Muscle of leg (tissue), 16 donors: Measurements from ENCODE around the gene DNAH6. TPM values are rescaled to one million over a fixed set of nuclear protein-coding genes. Genes with fewer than 3 reads are reported as not detected.
"Not testable (repeated sequence)": the region's sequence is repeated elsewhere in the genome, so short reads cannot be mapped to it uniquely, and the experiment has no call there.

Source experiments
- DNase-seq: peaks from one replicate; pipeline ENCODE4 v3.0.0; 2013
- H3K27ac ChIP-seq: one replicate; pipeline ENCODE4 v1.5.1; 2013; ENCODE audit warnings: mild to moderate bottlenecking, low read length, control low read depth
- H3K27me3 ChIP-seq: one replicate; pipeline ENCODE4 v1.6.1; 2013; ENCODE audit warnings: low read length; ENCODE audit not compliant: control insufficient read depth, insufficient read depth
- H3K36me3 ChIP-seq: one replicate; pipeline ENCODE4 v1.6.1; 2013; ENCODE audit warnings: low read length; ENCODE audit not compliant: control insufficient read depth, insufficient read depth
- H3K4me1 ChIP-seq: one replicate; pipeline ENCODE4 v1.6.1; 2013; ENCODE audit warnings: low read length; ENCODE audit not compliant: control insufficient read depth, insufficient read depth
- H3K4me3 ChIP-seq: one replicate; pipeline ENCODE4 v1.5.1; 2013; ENCODE audit warnings: low read length, control low read depth
- H3K9me3 ChIP-seq: replicated peaks from 2 replicates; pipeline ENCODE4 v1.6.1; 2013; ENCODE audit warnings: low read depth, low read length; ENCODE audit not compliant: control insufficient read depth
- WGBS: methylation state at CpG from one replicate; pipeline ENCODE4 v1.1.5; 2013; ENCODE audit warnings: missing lambda C conversion rate; ENCODE audit not compliant: insufficient coverage; 5-methylcytosine and 5-hydroxymethylcytosine counted together
- long read RNA-seq, 11 donors: transcript quantifications; one replicate each; lab custom pipeline, GENCODE V29; 2026
- polyA plus RNA-seq, 8 donors: library from polyadenylated mRNA; unstranded; fragments of 120-200 nt; gene quantifications; one replicate each; pipeline versions ENCODE4 v1.2.1 to v1.2.3, GENCODE V29; 2013; ENCODE audit warnings: inconsistent platforms in 1 of 8, low replicate concordance in 1 of 8; ENCODE audit not compliant: insufficient read length in 8 of 8, insufficient read depth in 1 of 8
- total RNA-seq: library from RNA; stranded (reverse); fragments of 120-200 nt; gene quantifications from one replicate; pipeline ENCODE4 v1.2.4, GENCODE V29; 2013

DNAH6 gene, protein sequence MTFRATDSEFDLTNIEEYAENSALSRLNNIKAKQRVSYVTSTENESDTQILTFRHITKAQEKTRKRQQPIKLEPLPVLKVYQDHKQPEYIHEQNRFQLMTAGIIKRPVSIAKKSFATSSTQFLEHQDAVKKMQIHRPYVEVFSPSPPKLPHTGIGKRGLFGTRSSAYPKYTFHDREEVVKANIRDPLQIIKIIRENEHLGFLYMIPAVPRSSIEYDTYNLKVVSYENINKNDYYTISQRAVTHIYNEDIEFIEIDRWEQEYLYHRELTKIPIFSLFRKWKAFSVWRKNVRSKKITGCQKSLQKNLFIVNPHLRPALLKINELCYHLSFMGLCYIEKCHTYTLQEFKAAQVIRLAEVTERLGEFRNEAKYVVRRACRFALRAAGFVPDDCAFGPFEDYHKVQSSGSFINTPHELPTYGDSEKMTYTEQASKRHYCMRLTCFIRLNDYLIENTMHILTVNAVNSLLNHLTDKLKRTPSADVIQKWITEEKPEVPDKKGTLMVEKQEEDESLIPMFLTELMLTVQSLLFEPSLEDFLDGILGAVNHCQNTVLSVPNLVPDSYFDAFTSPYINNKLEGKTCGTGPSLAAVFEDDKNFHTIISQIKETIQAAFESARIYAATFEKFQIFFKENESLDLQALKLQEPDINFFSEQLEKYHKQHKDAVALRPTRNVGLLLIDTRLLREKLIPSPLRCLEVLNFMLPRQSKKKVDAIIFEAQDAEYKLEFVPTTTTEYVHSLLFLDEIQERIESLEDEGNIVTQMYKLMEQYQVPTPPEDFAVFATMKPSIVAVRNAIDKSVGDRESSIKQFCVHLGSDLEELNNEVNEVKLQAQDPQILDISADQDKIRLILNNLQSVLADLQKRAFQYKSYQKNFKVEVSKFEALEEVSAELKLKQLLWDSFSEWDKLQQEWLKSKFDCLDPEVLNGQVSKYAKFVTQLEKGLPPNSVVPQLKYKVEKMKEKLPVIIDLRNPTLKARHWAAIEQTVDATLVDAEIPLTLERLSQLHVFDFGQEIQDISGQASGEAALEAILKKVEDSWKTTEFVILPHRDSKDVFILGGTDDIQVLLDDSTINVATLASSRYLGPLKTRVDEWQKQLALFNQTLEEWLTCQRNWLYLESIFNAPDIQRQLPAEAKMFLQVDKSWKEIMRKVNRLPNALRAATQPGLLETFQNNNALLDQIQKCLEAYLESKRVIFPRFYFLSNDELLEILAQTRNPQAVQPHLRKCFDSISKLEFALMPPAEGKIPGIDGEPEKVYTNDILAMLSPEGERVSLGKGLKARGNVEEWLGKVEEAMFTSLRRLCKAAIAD (N-terminal part only)
- total RNA-seq (0.18 TPM), polyA plus RNA-seq (under 1 TPM; 0.07 to 0.43 (median 0.22) TPM)
- long read RNA-seq, donor 1, result 0 reads
- long read RNA-seq, donor 2, result 0 reads
- long read RNA-seq, donor 3, result 0 reads
- long read RNA-seq, donor 4, result 0 reads
- long read RNA-seq, donor 5, result 0 reads
- long read RNA-seq, donor 6, result 0 reads
- long read RNA-seq, donor 7, result 0 reads
- long read RNA-seq, donor 8, result 0 reads
- long read RNA-seq, donor 9, result 0 reads
- long read RNA-seq, donor 10, result 0 reads
- long read RNA-seq, donor 11, result 0 reads

DNA sequence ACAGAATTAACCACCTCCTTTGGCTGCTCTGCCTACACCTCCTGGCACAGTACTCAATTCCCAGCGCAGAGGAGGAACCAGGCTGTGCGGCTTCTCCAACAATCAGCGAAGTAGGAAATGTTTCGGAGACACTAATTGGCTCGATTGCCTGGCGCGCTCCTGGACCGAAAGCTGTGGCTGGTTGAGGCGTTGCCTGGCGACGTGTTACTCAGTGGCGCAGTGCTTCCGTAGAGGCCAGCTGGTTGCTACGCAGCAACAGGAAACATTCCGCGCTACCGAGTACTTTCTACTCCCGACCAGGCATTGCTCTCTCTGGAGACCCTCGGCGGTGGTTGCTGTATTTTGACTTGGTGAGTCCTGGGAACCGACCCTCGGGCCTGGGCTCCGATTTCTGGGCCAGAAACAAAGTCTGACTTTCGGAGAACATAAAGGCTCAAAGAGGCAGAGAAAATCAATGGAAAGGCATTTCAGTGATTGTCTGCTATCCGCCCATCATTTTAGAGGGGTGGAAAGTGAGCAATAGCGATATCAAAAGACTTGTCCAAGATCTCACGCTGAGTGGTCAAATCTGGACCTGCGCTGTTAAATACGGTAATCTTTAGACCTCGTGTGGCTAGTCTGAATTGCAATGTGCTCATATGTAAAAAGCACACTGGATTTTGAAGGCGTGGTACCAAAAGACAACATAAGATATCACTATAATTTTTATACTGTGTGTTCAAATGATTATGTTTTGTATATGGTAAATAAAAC is at the start of gene DNAH6:
Gene DNAH6, plus strand, starts transcription at position 265 of the 753 bp plus-strand sequence. CDS start 1,329 bp downstream, outside the sequence.
- Histone ChIP-seq H3K4me3 (peak within 1 kb of the TSS; percentile 50), H3K27me3 (no peaks in the 10 kb centered on the region), H3K9me3 (no peaks in the 10 kb centered on the region), H3K36me3 (no peaks in the 10 kb centered on the region), H3K27ac (no peak within 1 kb of the TSS), H3K4me1 (peaks cover 8% of the 10 kb centered on the region)
- DNase-seq, result peak; percentile 98
- 5% methylated on average over 21 of the region's 31 CpGs for WGBS

DNA sequence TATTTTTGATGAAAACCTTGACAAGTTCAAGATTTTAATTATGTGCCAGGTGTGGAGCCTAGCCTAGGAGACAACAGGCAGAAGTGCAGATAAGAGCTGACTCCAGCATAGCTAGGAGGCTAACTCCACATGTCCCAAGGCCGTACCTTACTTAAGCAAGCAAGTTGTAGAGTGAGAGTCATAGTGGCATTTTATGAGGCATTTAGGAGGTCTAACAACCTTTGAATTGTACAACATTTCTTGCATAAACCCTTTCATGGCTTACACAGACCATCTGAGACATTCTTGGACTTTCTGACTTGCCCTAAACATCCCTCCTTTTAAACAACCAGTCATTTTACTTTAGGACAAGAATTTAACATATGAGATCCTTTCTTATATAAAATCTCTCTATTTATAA is 48.9 kb upstream of the DNAH6 start:
- Histone ChIP-seq H3K4me1 (no peaks in the 10 kb centered on the region), H3K4me3 (no peak overlapping the region), H3K27ac (no peak overlapping the region), H3K36me3 (no peaks in the 10 kb centered on the region), H3K9me3 (peaks cover 10% of the 10 kb centered on the region), H3K27me3 (no peaks in the 10 kb centered on the region)
- WGBS, result no CpG with 5 or more reads among the region's 1 CpG
- DNase-seq, result no peak

DNA sequence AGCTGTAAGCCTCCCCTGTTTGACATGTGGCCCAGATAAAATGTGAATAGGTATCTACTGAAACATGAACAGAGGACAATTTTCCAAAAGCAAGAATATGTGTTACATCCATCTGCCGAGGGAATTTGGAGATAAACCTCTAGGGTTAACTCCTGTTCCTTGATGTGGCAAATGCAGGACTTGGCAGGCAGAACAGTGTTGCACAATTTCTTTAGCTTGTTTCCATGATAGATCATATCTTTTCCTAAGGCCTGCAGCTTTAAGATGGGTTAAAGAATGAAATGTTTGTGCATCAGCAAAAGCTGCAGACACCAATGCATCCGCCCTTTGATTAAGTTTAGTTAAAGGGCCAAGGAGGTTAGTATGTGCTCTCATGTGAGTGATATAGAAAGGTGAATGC is 43.9 kb upstream of the DNAH6 start:
- H3K27ac ChIP-seq, H3K4me1 ChIP-seq, DNase-seq, H3K36me3 ChIP-seq, H3K27me3 ChIP-seq, H3K4me3 ChIP-seq: not testable (repeated sequence)
- H3K9me3 ChIP-seq, result peaks cover 14% of the 10 kb centered on the region
- WGBS, result 69% methylated on average over 2 of the region's 2 CpGs

DNA sequence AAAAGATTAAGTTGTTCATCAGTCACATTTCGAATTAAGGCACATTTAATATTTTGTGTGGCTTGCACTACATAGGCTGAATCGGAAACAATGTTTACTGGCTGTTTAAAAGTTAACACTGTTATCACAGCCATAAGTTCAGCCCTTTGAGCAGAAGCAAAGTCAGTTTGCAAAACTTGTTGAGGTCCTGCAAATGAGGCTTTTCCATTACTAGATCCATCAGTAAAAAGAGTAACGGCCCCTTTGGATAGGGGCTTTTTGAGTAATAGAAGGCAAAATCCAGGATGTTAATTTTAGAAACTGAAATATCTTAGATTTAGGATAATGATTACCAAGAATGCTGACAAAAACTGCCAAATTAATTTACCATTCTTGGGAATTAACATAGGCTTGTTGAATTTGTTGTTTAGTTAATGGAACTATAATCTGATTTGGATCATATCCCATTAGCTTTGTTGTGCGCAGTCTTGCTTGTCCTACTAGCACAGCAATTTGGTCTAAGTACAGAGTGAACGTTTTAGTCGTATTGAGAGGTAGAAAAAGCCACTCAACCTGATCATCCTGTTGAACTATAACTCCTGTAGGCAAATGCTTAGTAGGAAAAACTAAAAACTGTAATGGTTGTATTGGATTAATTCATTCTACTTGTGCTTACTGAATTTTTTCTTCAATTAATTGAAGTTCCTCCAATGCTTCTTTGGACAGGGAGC is 43.3 kb upstream of the DNAH6 start:
- no peak for DNase-seq
- H3K4me3 ChIP-seq, result no peak overlapping the region
- no peaks in the 10 kb centered on the region for H3K36me3 ChIP-seq
- WGBS, result 100% methylated on average over 2 of the region's 6 CpGs
- H3K27ac ChIP-seq, result no peak overlapping the region
- peaks cover 18% of the 10 kb centered on the region for H3K9me3 ChIP-seq
- H3K4me1 ChIP-seq, result no peaks in the 10 kb centered on the region
- no peaks in the 10 kb centered on the region for H3K27me3 ChIP-seq

DNA sequence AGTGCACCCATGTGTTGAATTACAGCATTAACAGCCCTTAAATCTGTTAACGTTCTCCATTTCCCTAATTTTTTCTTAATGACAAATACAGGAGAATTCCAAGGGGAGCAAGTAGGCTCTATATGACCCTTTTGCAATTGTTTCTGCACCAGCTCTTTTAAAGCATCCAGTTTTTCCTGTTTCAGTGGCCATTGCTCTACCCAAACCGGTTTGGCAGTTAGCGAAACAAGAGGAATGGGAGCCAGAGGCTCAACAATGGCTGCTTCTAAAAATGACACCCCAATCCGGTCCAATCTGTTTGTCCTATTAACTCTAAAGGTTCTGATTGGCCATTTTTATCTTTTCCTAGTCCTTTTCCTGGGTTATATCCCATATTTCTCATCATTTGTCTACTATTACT is 42.1 kb upstream of the DNAH6 start:
- Histone ChIP-seq H3K9me3 (peaks cover 23% of the 10 kb centered on the region), H3K36me3 (no peaks in the 10 kb centered on the region), H3K4me1 (no peaks in the 10 kb centered on the region), H3K27ac (no peak overlapping the region), H3K27me3 (no peaks in the 10 kb centered on the region), H3K4me3 (no peak overlapping the region)
- no peak for DNase-seq
- 59% methylated on average over 2 of the region's 4 CpGs for WGBS

DNA sequence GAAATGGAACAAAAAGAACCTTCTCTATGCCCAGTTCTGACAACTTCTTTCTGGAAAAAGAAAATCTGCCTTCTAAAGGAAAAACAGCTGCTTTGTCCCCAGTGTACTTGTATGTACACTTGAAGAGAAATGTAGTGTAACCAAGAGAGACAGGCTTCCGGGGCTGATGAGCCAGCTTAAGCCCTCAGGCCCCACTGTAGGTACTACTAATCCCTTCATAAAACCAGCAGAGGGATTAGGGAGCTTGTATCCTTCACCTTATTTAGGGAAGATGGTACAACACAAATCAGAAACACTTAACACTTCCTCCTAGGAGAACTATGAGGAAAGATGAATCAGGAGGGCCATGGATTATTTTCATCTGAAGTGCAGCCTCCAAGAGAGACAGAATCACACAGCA is 38.4 kb upstream of the DNAH6 start:
- H3K36me3 ChIP-seq, result no peaks in the 10 kb centered on the region
- no peaks in the 10 kb centered on the region for H3K4me1 ChIP-seq
- DNase-seq, result no peak
- H3K27me3 ChIP-seq, result no peaks in the 10 kb centered on the region
- H3K9me3 ChIP-seq, result peaks cover 18% of the 10 kb centered on the region
- no peak overlapping the region for H3K27ac ChIP-seq
- WGBS, result no CpG with 5 or more reads among the region's 1 CpG
- no peak overlapping the region for H3K4me3 ChIP-seq

DNA sequence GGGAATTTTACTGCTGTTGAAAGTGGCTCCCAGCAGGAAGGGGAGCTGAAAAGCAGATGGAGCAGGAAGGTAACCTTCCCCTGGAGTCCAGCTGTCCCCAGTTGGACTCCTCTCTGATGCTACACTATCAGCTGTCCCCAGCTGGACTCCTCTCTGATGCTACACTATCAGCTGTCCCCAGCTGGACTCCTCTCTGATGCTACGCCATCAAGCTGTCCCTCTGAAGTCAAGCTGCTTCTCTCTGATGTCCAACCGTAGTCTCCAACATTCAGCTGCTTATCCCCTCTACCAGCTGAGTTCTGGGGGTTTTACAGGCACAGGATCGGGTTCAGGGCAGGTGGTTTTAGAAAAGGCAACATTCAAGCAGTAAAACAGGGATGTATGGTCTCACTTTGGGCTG is 37.4 kb upstream of the DNAH6 start:
- Histone ChIP-seq H3K36me3 (no peaks in the 10 kb centered on the region), H3K4me3 (no peak overlapping the region), H3K4me1 (no peaks in the 10 kb centered on the region), H3K9me3 (peaks cover 18% of the 10 kb centered on the region), H3K27ac (no peak overlapping the region), H3K27me3 (no peaks in the 10 kb centered on the region)
- 84% methylated on average over 2 of the region's 3 CpGs for WGBS
- DNase-seq, result no peak

DNA sequence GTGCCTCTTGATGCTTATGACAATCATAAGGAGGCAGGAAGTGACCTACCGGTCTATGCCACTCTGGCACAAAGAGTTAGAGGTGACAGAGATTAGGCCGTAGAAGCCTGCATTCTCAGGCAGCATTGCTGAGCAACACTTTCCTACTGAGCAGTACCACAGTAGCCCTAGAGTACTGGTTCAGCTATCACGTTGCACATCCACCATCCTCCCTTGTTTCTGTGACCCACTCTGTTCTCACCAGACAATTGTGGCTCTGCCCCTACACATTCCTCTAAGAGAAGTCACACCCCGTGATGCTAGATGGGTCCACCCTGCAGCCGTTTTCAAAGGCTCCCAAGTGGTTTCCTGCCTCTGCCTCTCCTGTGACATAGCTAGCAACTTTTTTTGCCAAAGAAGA is 34.6 kb upstream of the DNAH6 start:
- 64% methylated on average over 4 of the region's 5 CpGs for WGBS
- H3K27ac ChIP-seq, result no peak overlapping the region
- H3K4me1 ChIP-seq, result no peaks in the 10 kb centered on the region
- no peak for DNase-seq
- peaks cover 16% of the 10 kb centered on the region for H3K9me3 ChIP-seq
- H3K4me3 ChIP-seq, result no peak overlapping the region
- H3K27me3 ChIP-seq, result no peaks in the 10 kb centered on the region
- H3K36me3 ChIP-seq, result no peaks in the 10 kb centered on the region
